SK-N-SH (cell line): Measurements from ENCODE around the gene ABI1. TPM values are rescaled to one million over a fixed set of nuclear protein-coding genes. Genes with fewer than 3 reads are reported as not detected.

Experiments used
- CTCF ChIA-PET: fragments of 300-600, 350-600 bp; formaldehyde crosslinking; extraction: SDS; loops from one replicate; lab custom pipeline; 2021; lab: Yijun Ruan, JAX
- POLR2A ChIA-PET: fragments of 350-600 bp; sonication (Branson Sonifier 250); formaldehyde crosslinking; extraction: SDS; loops from one replicate; lab custom pipeline; 2020; ENCODE audit warnings: antibody characterized with exemption, inconsistent platforms; lab: Yijun Ruan, JAX
- DNase-seq: peaks from one replicate; pipeline ENCODE4 v3.0.0; 2012
- H2AFZ ChIP-seq: fragments of 200-600 bp; sonication (generic); 2 replicates; pipeline ENCODE4 v1.8.1; 2016; ENCODE audit warnings: antibody characterized with exemption, mild to moderate bottlenecking, low read depth
- H3F3A ChIP-seq: fragments of 200-600 bp; sonication (generic); replicated peaks from 2 replicates; pipeline ENCODE3; 2016; ENCODE audit warnings: antibody characterized with exemption, mild to moderate bottlenecking; ENCODE audit not compliant: insufficient read depth
- H3K27ac ChIP-seq, 2 experiments: fragments of 200-500 bp in 1 of 2; fragments of 200-600 bp in 1 of 2; sonication (Bioruptor generic) in 1 of 2; sonication (generic), shearing (Covaris generic) in 1 of 2; 2 replicates each; pipeline versions ENCODE4 v1.5.1 to v1.6.1; 2014 to 2016; ENCODE audit warnings: low read depth in 2 of 2, inconsistent platforms in 1 of 2, low read length in 1 of 2, mild to moderate bottlenecking in 1 of 2, mixed read lengths in 1 of 2
- H3K27me3 ChIP-seq: fragments of 200-600 bp; sonication (generic), shearing (Covaris generic); 2 replicates; pipeline ENCODE4 v1.6.1; 2016; ENCODE audit warnings: mixed run types; ENCODE audit not compliant: insufficient read depth
- H3K36me3 ChIP-seq, 2 experiments: fragments of 200-500 bp in 1 of 2; fragments of 200-600 bp in 1 of 2; sonication (Bioruptor generic) in 1 of 2; sonication (generic) in 1 of 2; replicated peaks in 1 of 2; 2 replicates each; pipeline versions ENCODE3 to v1.5.1; 2014 to 2016; ENCODE audit warnings: low read length in 1 of 2, mild to moderate bottlenecking in 1 of 2; ENCODE audit not compliant: insufficient read depth in 2 of 2, control insufficient read depth in 1 of 2
- H3K4me1 ChIP-seq, 2 experiments: fragments of 200-500 bp in 1 of 2; fragments of 200-600 bp in 1 of 2; sonication (Bioruptor generic) in 1 of 2; sonication (generic), shearing (Covaris generic) in 1 of 2; 2 replicates each; pipeline versions ENCODE4 v1.5.1 to v1.6.1; 2014 to 2016; ENCODE audit warnings: low read depth in 1 of 2, low read length in 1 of 2, mixed run types in 1 of 2; ENCODE audit not compliant: insufficient read depth in 2 of 2, control insufficient read depth in 1 of 2
- H3K4me2 ChIP-seq: fragments of 200-600 bp; sonication (generic), shearing (Covaris generic); 2 replicates; pipeline ENCODE4 v1.6.1; 2017; ENCODE audit warnings: mixed run types
- H3K4me3 ChIP-seq, 2 experiments: fragments of 200-500 bp in 1 of 2; fragments of 200-600 bp in 1 of 2; sonication (Bioruptor generic) in 1 of 2; sonication (generic), shearing (Covaris generic) in 1 of 2; 2 replicates each; pipeline versions ENCODE4 v1.5.1 to v1.8.1; 2014 to 2016; ENCODE audit warnings: low read depth in 2 of 2, inconsistent platforms in 1 of 2, low read length in 1 of 2, mild to moderate bottlenecking in 1 of 2, mixed read lengths in 1 of 2, moderate library complexity in 1 of 2
- H3K79me2 ChIP-seq: fragments of 200-600 bp; sonication (generic); 2 replicates; pipeline ENCODE4 v1.8.1; 2017; ENCODE audit warnings: mild to moderate bottlenecking; ENCODE audit not compliant: insufficient read depth
- H3K9ac ChIP-seq: fragments of 200-600 bp; sonication (generic); 2 replicates; pipeline ENCODE4 v1.6.1; 2017; ENCODE audit warnings: mixed run types
- H3K9me2 ChIP-seq: fragments of 200-600 bp; sonication (generic); 2 replicates; pipeline ENCODE4 v1.6.1; 2017; ENCODE audit warnings: mixed run types
- H3K9me3 ChIP-seq: fragments of 200-600 bp; sonication (generic); 2 replicates; pipeline ENCODE4 v1.6.1; 2017; ENCODE audit warnings: mixed run types, mild to moderate bottlenecking, moderate library complexity
- H4K20me1 ChIP-seq: fragments of 200-600 bp; sonication (generic); 2 replicates; pipeline ENCODE4 v1.6.1; 2017; ENCODE audit warnings: mild to moderate bottlenecking, mixed run types; ENCODE audit not compliant: insufficient read depth
- CTCF ChIP-seq: fragments of 200-600 bp; sonication (generic); IDR thresholded peaks from 2 replicates; pipeline ENCODE4 v1.6.1; 2017; ENCODE audit warnings: antibody characterized with exemption, mild to moderate bottlenecking, moderate library complexity
- EP300 ChIP-seq, 2 experiments: IDR thresholded peaks; 2 replicates each; pipeline versions ENCODE4 v1.4.0 to v1.6.1; 2012; ENCODE audit warnings: borderline replicate concordance in 1 of 2, low read depth in 1 of 2, low read length in 1 of 2
- FOXJ3 ChIP-seq: sonication (generic); formaldehyde crosslinking; IDR thresholded peaks from 2 replicates; pipeline ENCODE4 v1.5.1; 2020; ENCODE audit warnings: mild to moderate bottlenecking, missing genetic modification reagents
- GABPA ChIP-seq: IDR thresholded peaks from 2 replicates; pipeline ENCODE4 v1.4.0; 2012; ENCODE audit warnings: low read depth, mild to moderate bottlenecking
- GATA2 ChIP-seq: sonication (generic); formaldehyde crosslinking; IDR thresholded peaks from 2 replicates; pipeline ENCODE4 v1.5.0; 2020; ENCODE audit warnings: mild to moderate bottlenecking, missing genetic modification reagents
- IRF3 ChIP-seq: fragments of 150-350 bp; IDR thresholded peaks from 2 replicates; pipeline ENCODE4 v1.6.1; 2016; ENCODE audit warnings: mild to moderate bottlenecking, low read depth, low read length
- JUND ChIP-seq: IDR thresholded peaks from 2 replicates; pipeline ENCODE4 v1.4.0; 2012
- MEF2A ChIP-seq: IDR thresholded peaks from 2 replicates; pipeline ENCODE4 v1.4.0; 2012; ENCODE audit warnings: low read depth, borderline replicate concordance
- MXI1 ChIP-seq: IDR thresholded peaks from 2 replicates; pipeline ENCODE4 v1.6.1; 2012; ENCODE audit warnings: mild to moderate bottlenecking, low read depth, low read length, improper control_type of control experiment
- NFIC ChIP-seq: IDR thresholded peaks from 2 replicates; pipeline ENCODE4 v1.4.0; 2012; ENCODE audit warnings: borderline replicate concordance
- NRF1 ChIP-seq: IDR thresholded peaks from 2 replicates; pipeline ENCODE4 v1.6.1; 2012; ENCODE audit warnings: low read depth, mild to moderate bottlenecking, low read length
- POLR2AphosphoS5 ChIP-seq: IDR thresholded peaks from 2 replicates; pipeline ENCODE4 v1.6.1; 2012; ENCODE audit warnings: low read depth, low read length
- RXRA ChIP-seq: IDR thresholded peaks from 2 replicates; pipeline ENCODE4 v1.4.0; 2012; ENCODE audit warnings: low read depth, mild to moderate bottlenecking, borderline replicate concordance
- SIN3A ChIP-seq: IDR thresholded peaks from 2 replicates; pipeline ENCODE4 v1.6.1; 2012; ENCODE audit warnings: low read depth, mild to moderate bottlenecking, low read length, moderate library complexity, borderline replicate concordance
- SMC3 ChIP-seq: IDR thresholded peaks from 2 replicates; pipeline ENCODE4 v1.6.1; 2012; ENCODE audit warnings: low read depth, low read length, improper control_type of control experiment
- TAF1 ChIP-seq: IDR thresholded peaks from 2 replicates; pipeline ENCODE4 v1.6.1; 2012; ENCODE audit warnings: low read depth, mild to moderate bottlenecking, low read length, moderate library complexity, borderline replicate concordance
- TCF12 ChIP-seq: IDR thresholded peaks from 2 replicates; pipeline ENCODE4 v1.4.0; 2012
- YY1 ChIP-seq: IDR thresholded peaks from 2 replicates; pipeline ENCODE4 v1.4.0; 2012; ENCODE audit warnings: low read depth, mild to moderate bottlenecking
- ZBTB33 ChIP-seq: IDR thresholded peaks from 2 replicates; pipeline ENCODE4 v1.4.0; 2012; ENCODE audit warnings: low read depth, borderline replicate concordance
- WGBS: methylation state at CpG from one replicate; pipeline ENCODE4 v1.1.6; 2017; ENCODE audit warnings: low lambda C conversion rate; 5-methylcytosine and 5-hydroxymethylcytosine counted together
- polyA plus RNA-seq, 3 experiments: library from polyadenylated mRNA; depleted of rRNA; stranded (reverse); fragments of >200 nt; gene quantifications; 2 replicates each; pipeline ENCODE4 v1.2.3, GENCODE V29; 2012
- TF ChIP-seq, protein P1 (sequence below): fragments of 150-350 bp; IDR thresholded peaks from 2 replicates; pipeline ENCODE4 v1.6.1; 2017; ENCODE audit warnings: antibody characterized with exemption, low read length, low read depth, borderline replicate concordance

ABI1 gene
- polyA plus RNA-seq, 1 of the 3 experiments (the other 2 are of a cell fraction), result 36.7 TPM

DNA sequence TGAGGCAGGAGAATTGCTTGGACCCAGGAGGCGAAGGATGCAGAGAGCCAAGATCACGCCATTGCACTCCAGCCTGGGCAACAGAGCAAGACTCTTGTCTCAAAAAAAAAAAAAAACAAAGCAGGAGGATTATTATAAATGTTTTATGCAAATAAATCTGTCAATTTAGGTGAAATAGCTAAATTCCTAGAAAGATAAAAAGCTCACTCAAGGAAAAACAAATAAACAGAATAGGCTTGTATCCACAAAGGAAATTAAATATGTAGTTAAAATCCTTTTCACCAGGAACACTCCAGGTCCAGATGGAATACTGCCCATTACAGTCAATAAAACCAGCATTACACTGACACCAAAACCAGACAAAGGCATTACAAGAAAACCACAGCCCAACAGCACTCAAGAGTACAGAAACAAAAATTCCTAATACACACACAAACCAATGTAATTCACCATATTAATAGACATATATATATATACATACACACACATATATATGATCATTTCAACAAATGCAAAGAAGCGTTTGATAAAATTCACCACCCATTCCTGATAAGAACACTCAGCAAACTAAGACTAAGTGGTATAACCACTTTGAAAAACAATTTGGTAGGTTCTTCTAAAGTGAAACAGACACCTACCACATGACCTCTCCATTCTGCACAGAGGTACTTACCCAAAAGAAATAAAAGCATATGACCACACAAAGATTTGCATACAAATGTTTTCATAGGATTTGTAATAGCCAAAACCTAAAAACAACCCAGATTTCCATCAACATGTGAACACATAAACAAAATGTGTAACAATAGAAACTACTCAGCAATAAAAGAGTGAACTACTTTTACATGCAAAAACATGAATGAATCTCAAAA, 38.8 kb downstream of the ABI1 start:
- Histone ChIP-seq H3K9ac (no peak overlapping the region), H3K79me2 (peaks cover 78% of the 10 kb centered on the region), H3K36me3 (peaks cover 6 to 12% of the 10 kb centered on the region in 2 experiments), H3K9me2 (no peaks in the 10 kb centered on the region), H3F3A (no peaks in the 10 kb centered on the region), H3K27me3 (no peaks in the 10 kb centered on the region), H2AFZ (no peak overlapping the region), H3K4me2 (no peak overlapping the region), H3K4me3 (no peak overlapping the region), H3K4me1 (no peaks in the 10 kb centered on the region), H4K20me1 (peaks cover 42% of the 10 kb centered on the region), H3K27ac (no peak overlapping the region), H3K9me3 (no peaks in the 10 kb centered on the region)
- no peak for DNase-seq
- ChIA-PET POLR2A (no interaction called here), CTCF (no interaction called here)
- TF ChIP-seq RXRA (no peak), GATA2 (no peak), MXI1 (no peak), JUND (no peak), ZBTB33 (no peak), MEF2A (no peak), EP300 (IDR thresholded peaks at IDR 0.05; ENCODE audit: borderline replicate concordance in 1 of 2, low read depth in 1 of 2, low read length in 1 of 2) (no peak), IRF3 (no peak), YY1 (no peak), FOXJ3 (CRISPR knock-in tag) (no peak), NRF1 (no peak), POLR2AphosphoS5 (no peak), GABPA (no peak), TCF12 (no peak), NFIC (no peak), SIN3A (no peak), TAF1 (no peak), CTCF (no peak), SMC3 (no peak)
- TF ChIP-seq, protein P1, sequence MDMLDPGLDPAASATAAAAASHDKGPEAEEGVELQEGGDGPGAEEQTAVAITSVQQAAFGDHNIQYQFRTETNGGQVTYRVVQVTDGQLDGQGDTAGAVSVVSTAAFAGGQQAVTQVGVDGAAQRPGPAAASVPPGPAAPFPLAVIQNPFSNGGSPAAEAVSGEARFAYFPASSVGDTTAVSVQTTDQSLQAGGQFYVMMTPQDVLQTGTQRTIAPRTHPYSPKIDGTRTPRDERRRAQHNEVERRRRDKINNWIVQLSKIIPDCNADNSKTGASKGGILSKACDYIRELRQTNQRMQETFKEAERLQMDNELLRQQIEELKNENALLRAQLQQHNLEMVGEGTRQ, result no peak
- WGBS, result 98% methylated on average over 3 of the region's 3 CpGs
